GM19035 (cell line): Measurements from ENCODE around the gene CASP9.
"Not testable (repeated sequence)": the region's sequence is repeated elsewhere in the genome, so short reads cannot be mapped to it uniquely, and the experiment has no call there.

Experiments
- ATAC-seq: cut with Tn5 transposase; IDR thresholded peaks from one replicate; pipeline ENCODE4 v1.9.1; 2021; ENCODE audit not compliant: unreplicated experiment

CASP9 gene

GRCh38 chr1:15471723-15472122, 52.3 kb downstream of the CASP9 start:
- ATAC-seq: not testable (repeated sequence)

GRCh38 chr1:15471067-15471466, 52.9 kb downstream of the CASP9 start:
- not testable (repeated sequence) for ATAC-seq

- not testable (repeated sequence) for ATAC-seq
Measured at GRCh38 chr1:15469821-15470448, 54.1 kb downstream of the CASP9 start.

GRCh38 chr1:15469361-15469760, 54.7 kb downstream of the CASP9 start:
- ATAC-seq: no peak

GRCh38 chr1:15468145-15468544, 55.9 kb downstream of the CASP9 start:
- no peak for ATAC-seq

GRCh38 chr1:15466955-15467625, 56.9 kb downstream of the CASP9 start:
- ATAC-seq: not testable (repeated sequence)

- no peak for ATAC-seq
Measured at GRCh38 chr1:15465674-15466073, 58.3 kb downstream of the CASP9 start.

- ATAC-seq: not testable (repeated sequence)
Measured at GRCh38 chr1:15463926-15464322, 60.1 kb downstream of the CASP9 start.

GRCh38 chr1:15463064-15463800, 60.8 kb downstream of the CASP9 start:
- ATAC-seq: not testable (repeated sequence)

GRCh38 chr1:15460708-15461095, 63.3 kb downstream of the CASP9 start:
- ATAC-seq: no peak

GRCh38 chr1:15459771-15460707, 64.0 kb downstream of the CASP9 start:
- no peak for ATAC-seq

GRCh38 chr1:15458388-15458787, 65.6 kb downstream of the CASP9 start:
- ATAC-seq: not testable (repeated sequence)

- no peak for ATAC-seq
Measured at GRCh38 chr1:15457585-15457984, 66.4 kb downstream of the CASP9 start.

- no peak for ATAC-seq
Measured at GRCh38 chr1:15456313-15456954, 67.6 kb downstream of the CASP9 start, which contains the start of gene CELA2A. Gene CELA2A (plus strand): TSS chr1:15456732. CDS start chr1:15456754, 22 bp downstream.

GRCh38 chr1:15455522-15455921, 68.5 kb downstream of the CASP9 start:
- ATAC-seq: no peak

- ATAC-seq: no peak
Measured at GRCh38 chr1:15454256-15454655, 69.8 kb downstream of the CASP9 start.

- ATAC-seq: no peak
Measured at GRCh38 chr1:15453734-15454133, 70.3 kb downstream of the CASP9 start.

- no peak for ATAC-seq
Measured at GRCh38 chr1:15452866-15453571, 71.0 kb downstream of the CASP9 start.

GRCh38 chr1:15452216-15452615, 71.8 kb downstream of the CASP9 start:
- no peak for ATAC-seq
